GM06990 (cell line): ENCODE data around the gene FMN1.
A peak's percentile ranks its signal among the peaks of the same experiment; 100 is the strongest.

Experiments used
- DNase-seq: peaks from one replicate; pipeline ENCODE4 v3.0.0-alpha.2; 2011; ENCODE audit not compliant: insufficient read length; ENCODE audit errors: extremely low read depth
- H3K27me3 ChIP-seq: replicated peaks from 2 replicates; pipeline ENCODE4 v1.6.0; 2011; ENCODE audit warnings: low read length; ENCODE audit not compliant: control insufficient read depth, insufficient read depth
- H3K36me3 ChIP-seq: 2 replicates; pipeline ENCODE4 v1.5.1; 2011; ENCODE audit warnings: low read length; ENCODE audit not compliant: control insufficient read depth, insufficient read depth
- H3K4me3 ChIP-seq: replicated peaks from 2 replicates; pipeline ENCODE4 v1.5.1; 2011; ENCODE audit warnings: low read depth, mild to moderate bottlenecking, control low read depth, low read length
- TF ChIP-seq, protein P1 (sequence below): IDR thresholded peaks from 2 replicates; pipeline ENCODE4 v1.5.1; 2011; ENCODE audit warnings: low read length, control low read depth, mild to moderate bottlenecking, inconsistent platforms; ENCODE audit not compliant: insufficient read depth, poor library complexity, severe bottlenecking

Gene FMN1

DNA sequence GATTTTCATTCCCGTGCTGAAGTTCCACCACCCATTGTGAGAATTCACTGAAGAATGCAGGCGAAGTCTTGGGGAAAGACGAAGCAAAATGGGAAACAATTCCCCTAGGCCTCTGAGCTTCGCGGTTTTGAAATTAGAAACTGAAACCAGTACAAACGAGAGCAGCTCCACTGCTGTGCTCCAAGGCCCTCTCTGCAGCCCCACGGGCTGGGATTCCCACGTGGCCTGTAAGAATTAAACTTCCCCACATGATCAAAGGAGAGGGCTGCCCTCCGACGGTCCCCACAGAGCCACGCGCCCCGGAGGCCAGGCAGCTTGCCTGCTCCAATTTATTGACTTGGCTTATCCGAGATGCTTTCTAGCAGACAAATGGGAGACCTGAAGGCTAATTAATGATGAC lies 332.8 kb downstream of the FMN1 start:
- peak; percentile 30 for DNase-seq
- Histone ChIP-seq H3K36me3 (no peaks in the 10 kb centered on the region), H3K4me3 (no peak overlapping the region), H3K27me3 (no peaks in the 10 kb centered on the region)
- TF ChIP-seq, protein P1, sequence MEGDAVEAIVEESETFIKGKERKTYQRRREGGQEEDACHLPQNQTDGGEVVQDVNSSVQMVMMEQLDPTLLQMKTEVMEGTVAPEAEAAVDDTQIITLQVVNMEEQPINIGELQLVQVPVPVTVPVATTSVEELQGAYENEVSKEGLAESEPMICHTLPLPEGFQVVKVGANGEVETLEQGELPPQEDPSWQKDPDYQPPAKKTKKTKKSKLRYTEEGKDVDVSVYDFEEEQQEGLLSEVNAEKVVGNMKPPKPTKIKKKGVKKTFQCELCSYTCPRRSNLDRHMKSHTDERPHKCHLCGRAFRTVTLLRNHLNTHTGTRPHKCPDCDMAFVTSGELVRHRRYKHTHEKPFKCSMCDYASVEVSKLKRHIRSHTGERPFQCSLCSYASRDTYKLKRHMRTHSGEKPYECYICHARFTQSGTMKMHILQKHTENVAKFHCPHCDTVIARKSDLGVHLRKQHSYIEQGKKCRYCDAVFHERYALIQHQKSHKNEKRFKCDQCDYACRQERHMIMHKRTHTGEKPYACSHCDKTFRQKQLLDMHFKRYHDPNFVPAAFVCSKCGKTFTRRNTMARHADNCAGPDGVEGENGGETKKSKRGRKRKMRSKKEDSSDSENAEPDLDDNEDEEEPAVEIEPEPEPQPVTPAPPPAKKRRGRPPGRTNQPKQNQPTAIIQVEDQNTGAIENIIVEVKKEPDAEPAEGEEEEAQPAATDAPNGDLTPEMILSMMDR: no peak

DNA sequence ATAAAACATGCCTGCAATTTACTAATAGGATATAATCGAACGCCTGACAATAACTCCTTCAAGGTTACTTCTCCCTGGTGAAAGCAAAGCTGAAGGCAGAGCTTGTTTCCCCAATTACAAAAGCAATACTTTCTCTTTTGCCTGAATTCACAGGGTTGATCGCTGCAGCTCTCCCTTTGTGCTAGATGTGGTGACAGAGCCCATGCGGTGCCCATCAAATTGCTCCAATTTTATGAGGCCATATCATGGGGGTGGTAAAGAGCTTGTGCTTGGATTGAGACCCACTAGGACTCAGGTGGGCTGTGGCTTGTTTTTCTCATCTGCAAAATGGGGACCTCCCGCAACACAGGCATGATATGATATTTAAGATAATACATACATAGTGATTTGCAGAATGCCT lies 333.3 kb downstream of the FMN1 start:
- TF ChIP-seq, protein P1: no peak
- no peak overlapping the region for H3K4me3 ChIP-seq
- no peaks in the 10 kb centered on the region for H3K27me3 ChIP-seq
- no peak for DNase-seq
- no peaks in the 10 kb centered on the region for H3K36me3 ChIP-seq

DNA sequence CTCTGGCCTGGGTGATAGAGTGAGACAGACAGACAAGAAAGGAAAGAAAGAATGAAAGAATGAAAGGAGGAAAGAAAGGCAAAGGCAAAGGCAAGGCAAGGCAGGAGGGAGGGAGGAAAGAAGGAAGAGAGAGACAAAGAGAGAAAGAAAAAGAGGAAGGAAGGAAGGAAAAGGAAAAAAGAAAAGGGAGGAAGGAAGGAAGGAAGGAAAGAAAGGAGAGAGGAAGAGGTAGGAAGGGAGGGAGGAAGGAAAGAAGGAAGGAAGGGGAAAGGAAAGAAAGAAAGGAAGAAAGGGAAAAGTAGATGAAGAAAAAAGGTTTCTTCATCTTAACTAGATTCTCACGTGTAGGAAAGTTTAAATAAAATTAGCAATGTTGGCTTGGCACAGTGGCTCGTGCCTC lies 334.5 kb downstream of the FMN1 start:
- DNase-seq: no peak
- no peak overlapping the region for H3K4me3 ChIP-seq
- no peaks in the 10 kb centered on the region for H3K27me3 ChIP-seq
- H3K36me3 ChIP-seq: no peaks in the 10 kb centered on the region
- TF ChIP-seq, protein P1: no peak

DNA sequence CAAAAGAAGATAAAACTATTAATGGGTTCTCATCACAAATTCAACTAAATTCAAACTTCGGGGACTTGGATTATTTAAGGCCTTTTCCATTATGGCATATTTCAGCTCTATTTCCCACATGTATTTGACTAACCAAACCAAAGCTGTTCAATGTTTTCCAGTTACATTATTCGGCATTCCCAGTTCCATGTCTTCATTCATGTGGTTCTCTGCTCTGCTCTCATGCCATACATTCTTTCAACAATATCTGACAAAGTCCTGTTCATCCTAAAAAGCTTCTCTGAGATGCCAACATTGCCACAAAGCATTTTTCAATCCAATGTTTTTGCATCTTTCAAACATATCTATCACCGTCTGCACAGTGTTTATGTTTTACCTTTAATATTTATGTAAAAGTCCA lies 335.3 kb downstream of the FMN1 start:
- no peaks in the 10 kb centered on the region for H3K27me3 ChIP-seq
- no peak overlapping the region for H3K4me3 ChIP-seq
- no peaks in the 10 kb centered on the region for H3K36me3 ChIP-seq
- TF ChIP-seq, protein P1: no peak
- no peak for DNase-seq

DNA sequence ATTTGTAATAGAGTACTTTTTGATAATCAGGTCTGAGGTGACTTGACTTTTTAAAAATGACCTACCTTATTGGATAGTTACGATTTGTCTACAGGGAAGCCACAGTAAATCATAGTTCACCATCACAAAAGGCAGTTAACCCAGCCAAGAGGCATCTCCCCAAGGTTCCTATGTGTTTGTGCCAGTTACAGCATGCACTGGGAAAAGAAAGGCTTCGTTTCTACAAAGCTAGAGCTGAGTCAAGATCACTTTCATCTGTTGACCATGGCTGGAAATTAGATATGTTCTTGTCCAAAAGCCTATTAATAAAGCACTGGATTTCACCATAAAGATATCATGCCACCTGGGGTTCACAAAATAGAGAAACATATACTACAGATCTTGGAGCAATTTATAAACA lies 336.8 kb downstream of the FMN1 start:
- H3K4me3 ChIP-seq: no peak overlapping the region
- DNase-seq: no peak
- no peaks in the 10 kb centered on the region for H3K36me3 ChIP-seq
- TF ChIP-seq, protein P1: no peak
- no peaks in the 10 kb centered on the region for H3K27me3 ChIP-seq

DNA sequence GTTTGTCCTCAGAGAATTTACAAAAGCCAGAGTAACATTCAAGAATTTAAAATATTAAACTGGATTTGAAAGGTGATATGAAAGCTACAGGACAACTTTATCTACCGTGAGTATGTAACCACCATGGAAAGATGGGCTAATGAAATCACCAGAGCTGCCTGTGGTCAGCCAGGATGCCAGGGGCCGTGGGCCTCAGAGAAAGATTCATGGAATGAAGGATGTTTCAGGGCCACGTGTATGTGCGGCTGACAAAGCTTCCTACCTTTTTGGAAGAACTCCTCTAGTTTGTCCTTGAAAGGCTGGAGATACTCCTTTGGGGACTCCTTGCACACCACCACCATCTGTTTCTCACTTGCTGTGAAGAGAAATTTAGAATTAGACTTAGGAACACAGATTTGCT lies 337.8 kb downstream of the FMN1 start:
- Histone ChIP-seq H3K36me3 (no peaks in the 10 kb centered on the region), H3K4me3 (no peak overlapping the region), H3K27me3 (no peaks in the 10 kb centered on the region)
- DNase-seq: no peak
- TF ChIP-seq, protein P1: no peak
